GM12892 (cell line): Measurements from ENCODE around the gene FAM13A.

Experiments
- POLR2A ChIP-seq: IDR thresholded peaks from 2 replicates; pipeline ENCODE4 v1.6.1; 2011; ENCODE audit warnings: low read depth, low read length, control low read depth
- POLR2AphosphoS5 ChIP-seq: IDR thresholded peaks from 2 replicates; pipeline ENCODE4 v1.6.1; 2011; ENCODE audit warnings: low read depth, low read length, control low read depth

DNA sequence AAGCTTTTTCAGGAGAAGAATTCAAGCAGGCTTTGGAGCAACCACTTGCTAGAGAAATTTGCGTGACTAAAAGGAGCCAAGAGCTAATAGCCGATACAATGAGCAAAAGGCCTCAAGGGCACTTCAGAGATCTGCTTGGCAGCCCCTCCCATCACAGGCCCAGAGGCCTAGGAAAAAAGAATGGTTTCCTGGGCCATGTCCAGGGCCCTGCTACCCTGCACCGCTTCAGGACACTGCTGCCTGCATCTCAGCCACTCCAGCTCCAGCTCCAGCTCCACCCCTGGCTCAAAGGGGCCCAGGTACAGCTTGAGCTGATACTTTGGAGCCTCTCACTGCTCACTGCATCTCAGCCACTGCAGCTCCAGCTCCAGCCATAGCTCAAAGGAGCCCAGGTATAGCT, 98.9 kb downstream of the FAM13A start:
- TF ChIP-seq POLR2AphosphoS5 (no peak), POLR2A (no peak)
